ENCODE data around the gene TNIP2.

Gene TNIP2

DNA sequence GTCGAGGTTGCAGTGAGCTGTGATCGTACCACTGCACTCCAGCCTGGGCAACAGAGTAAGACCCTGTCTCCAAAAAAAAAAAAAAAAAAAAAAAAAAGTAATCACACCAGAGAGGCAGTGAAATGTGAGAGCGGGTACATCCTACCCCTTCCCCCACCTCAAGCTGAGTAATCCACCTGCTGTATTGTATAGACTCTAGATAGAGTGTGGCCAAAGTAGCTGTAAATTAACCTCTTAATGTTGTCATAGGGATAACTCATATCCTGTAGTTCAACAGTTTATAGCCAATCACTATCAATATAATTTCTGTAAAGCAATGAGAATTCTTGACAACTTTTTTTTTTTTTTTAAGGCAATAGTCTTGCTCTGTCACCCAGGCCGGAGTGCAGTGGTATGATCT is 30.8 kb downstream of the TNIP2 start:
- DNase-seq (ENCODE audit: extremely low read depth, low read depth): no peak
- TF ChIP-seq, protein P1, sequence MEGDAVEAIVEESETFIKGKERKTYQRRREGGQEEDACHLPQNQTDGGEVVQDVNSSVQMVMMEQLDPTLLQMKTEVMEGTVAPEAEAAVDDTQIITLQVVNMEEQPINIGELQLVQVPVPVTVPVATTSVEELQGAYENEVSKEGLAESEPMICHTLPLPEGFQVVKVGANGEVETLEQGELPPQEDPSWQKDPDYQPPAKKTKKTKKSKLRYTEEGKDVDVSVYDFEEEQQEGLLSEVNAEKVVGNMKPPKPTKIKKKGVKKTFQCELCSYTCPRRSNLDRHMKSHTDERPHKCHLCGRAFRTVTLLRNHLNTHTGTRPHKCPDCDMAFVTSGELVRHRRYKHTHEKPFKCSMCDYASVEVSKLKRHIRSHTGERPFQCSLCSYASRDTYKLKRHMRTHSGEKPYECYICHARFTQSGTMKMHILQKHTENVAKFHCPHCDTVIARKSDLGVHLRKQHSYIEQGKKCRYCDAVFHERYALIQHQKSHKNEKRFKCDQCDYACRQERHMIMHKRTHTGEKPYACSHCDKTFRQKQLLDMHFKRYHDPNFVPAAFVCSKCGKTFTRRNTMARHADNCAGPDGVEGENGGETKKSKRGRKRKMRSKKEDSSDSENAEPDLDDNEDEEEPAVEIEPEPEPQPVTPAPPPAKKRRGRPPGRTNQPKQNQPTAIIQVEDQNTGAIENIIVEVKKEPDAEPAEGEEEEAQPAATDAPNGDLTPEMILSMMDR (IDR thresholded peaks at IDR 0.05; ENCODE audit: low read depth, low read length): no peak

DNA sequence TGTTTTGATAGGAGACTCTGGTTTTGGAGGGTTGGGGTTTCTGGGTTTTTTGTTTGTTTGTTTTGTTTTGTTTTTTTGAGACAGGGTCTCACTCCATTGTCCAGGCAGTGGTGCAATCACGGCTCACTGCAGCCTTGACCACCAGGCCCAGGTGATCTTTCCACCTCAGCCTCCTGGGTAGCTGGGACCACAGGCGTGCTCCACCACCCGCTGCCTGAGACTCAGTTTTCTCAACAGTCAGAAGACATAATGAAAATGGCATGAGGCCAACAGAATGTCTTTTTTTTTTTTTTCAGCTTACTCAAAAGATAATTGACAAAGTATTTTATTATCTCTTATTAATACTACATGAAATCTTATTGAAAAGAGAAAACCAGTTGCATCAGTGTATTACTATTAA is 32.4 kb downstream of the TNIP2 start:
- no peak for DNase-seq (ENCODE audit: extremely low read depth, low read depth)
- TF ChIP-seq, protein P1 (IDR thresholded peaks at IDR 0.05; ENCODE audit: low read depth, low read length): no peak

DNA sequence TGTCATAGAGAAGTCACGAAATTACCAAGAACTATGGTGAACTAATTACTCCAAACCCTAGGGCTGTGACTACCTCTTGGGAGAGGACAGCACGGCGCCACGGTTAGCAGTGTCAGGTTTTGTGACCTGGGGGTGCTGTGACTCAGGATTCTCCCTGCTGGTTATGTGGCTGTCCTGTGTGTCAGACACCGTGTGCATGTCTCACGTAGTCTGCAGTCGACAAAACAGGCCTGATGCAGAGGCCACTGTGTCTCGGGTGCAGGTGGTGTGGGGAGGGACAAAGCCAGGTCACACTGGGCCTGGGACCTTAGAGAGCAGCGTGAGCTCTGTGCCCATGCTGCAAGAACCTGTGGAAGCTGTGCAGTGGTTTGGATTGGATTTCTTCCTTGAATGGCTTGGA is 34.1 kb downstream of the TNIP2 start:
- TF ChIP-seq, protein P1 (IDR thresholded peaks at IDR 0.05; ENCODE audit: low read depth, low read length): no peak

DNA sequence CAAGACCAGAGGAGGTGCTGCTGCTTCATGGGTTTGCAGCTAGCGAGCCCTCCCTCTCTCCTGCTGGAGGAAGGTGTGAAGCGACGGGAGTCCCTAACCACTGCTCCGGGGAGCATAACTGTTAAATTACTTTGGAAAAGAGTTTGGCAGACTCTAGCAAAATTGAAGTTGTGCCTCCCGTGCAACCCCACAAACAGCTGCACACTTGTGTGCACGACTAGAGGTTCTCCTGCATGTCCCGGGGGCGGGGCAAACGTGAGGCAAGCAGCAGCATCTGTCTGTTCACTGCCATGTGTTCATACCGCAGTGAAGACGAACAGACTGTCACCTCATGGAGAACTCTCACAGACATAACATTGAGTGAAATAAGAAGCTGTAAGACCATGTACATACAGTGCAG is 34.5 kb downstream of the TNIP2 start:
- DNase-seq (ENCODE audit: extremely low read depth, low read depth): no peak
- TF ChIP-seq, protein P1 (IDR thresholded peaks at IDR 0.05; ENCODE audit: low read depth, low read length): no peak

More for the DNA sequence above, 34.1 kb downstream of the TNIP2 start:
- DNase-seq (ENCODE audit: extremely low read depth, low read depth): no peak

DNA sequence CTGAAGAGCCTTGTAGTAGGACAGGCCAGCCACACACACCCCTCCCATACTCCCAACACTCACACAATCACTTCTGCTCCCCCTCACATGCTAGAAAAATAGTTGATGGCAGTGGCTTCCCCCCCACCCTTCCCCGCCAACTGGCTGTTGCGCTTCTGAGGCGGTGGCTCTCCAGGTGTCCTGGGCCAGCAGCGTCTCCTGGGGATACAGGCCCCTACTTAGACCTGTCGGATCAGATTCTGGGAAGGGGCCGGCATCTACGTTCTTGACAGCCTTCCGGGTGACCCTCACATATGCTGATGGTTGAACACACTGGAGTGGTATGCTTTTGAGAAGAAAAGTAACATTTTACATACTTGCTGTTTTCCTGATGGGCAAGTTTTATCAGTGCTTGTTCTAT is 39.9 kb downstream of the TNIP2 start:
- TF ChIP-seq, protein P1 (IDR thresholded peaks at IDR 0.05; ENCODE audit: low read depth, low read length): no peak
- no peak for DNase-seq (ENCODE audit: extremely low read depth, low read depth)

DNA sequence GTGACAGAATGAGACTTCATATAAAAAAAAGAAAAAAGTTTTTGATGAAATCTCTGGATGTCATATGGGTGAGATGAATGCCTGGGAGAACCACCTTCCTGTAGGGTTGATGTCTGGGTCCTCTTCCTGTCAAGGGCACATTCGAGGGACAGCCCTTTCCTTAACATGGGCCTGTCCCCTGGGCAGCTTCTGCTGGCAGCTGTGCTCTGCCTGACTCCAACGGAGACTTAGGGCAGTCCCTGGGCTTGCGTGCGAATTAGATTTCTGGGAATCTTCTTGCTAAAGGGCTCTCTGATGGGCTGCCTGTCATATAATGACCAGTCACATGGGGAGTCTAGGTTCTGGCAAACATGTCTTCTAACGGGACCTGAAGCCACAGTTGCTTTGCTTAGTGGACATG is 40.7 kb downstream of the TNIP2 start:
- no peak for DNase-seq (ENCODE audit: extremely low read depth, low read depth)
- TF ChIP-seq, protein P1 (IDR thresholded peaks at IDR 0.05; ENCODE audit: low read depth, low read length): no peak

DNA sequence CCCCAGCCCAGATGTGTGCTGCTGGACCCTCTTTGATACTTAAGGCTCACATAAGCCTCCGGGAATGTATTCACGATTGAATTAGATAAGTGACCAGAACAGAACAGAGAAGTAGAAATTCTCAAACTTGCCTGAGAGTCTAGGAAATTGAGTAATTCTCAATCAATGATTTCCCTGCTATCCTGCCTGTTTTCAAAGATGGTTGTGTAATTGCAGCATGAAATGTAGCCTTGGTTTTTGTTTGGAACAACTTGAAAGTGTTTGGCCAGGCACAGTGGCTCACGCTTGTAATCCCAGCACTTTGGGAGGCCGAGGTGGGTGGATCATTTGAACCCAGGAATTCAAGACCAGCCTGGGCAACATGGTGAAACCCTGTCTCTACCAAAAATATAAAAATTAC is 41.2 kb downstream of the TNIP2 start:
- DNase-seq (ENCODE audit: extremely low read depth, low read depth): no peak
- TF ChIP-seq, protein P1 (IDR thresholded peaks at IDR 0.05; ENCODE audit: low read depth, low read length): no peak

Measured in AG09319 (cell line).